Right forelimb (tissue), 1 donor: ENCODE measurements around the gene DLD.
"Not testable (repeated sequence)": the region's sequence is repeated elsewhere in the genome, so short reads cannot be mapped to it uniquely, and the experiment has no call there.

ENCODE experiments used
- DNase-seq: peaks from one replicate; pipeline ENCODE4 v3.0.0-alpha.2; 2018

The DLD gene

DNA sequence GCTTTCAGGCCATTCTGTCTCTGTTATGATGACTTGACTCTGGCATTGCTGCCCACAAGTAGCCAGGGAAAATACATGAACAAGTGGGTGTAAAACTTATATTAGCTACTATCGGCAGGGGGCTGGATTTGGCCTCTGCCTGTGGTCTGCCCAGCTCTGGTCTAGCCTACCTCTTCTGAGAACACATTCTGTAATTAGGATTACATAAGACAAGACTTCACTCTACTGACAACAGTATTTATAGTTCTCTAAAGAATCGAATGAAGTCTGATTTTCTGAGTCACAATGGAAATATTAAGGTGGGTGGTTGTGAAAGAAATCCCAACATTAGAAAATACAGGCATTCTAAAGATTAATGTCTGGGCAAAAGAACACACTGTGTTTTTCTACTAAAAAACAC, 55.5 kb downstream of the DLD start:
- DNase-seq: no peak

DNA sequence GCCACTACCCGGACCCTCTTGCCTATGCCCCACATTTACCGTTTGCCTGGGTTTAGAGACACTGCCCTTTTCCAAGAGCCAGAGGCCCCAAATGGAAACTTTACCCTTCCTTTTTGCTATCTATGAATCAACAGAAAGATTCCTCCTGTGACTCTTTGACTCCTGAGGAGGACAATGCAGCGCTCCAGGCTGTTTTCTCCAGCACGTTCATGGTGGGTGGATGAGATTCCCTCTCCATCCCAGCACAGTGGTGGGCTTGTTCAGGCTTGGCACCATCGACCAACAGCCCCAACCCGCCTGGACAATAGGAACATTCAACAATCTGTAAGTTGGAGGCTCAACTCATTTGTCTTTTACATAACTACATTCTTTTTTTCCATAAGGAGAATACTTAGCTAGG, 55.9 kb downstream of the DLD start:
- no peak for DNase-seq

DNA sequence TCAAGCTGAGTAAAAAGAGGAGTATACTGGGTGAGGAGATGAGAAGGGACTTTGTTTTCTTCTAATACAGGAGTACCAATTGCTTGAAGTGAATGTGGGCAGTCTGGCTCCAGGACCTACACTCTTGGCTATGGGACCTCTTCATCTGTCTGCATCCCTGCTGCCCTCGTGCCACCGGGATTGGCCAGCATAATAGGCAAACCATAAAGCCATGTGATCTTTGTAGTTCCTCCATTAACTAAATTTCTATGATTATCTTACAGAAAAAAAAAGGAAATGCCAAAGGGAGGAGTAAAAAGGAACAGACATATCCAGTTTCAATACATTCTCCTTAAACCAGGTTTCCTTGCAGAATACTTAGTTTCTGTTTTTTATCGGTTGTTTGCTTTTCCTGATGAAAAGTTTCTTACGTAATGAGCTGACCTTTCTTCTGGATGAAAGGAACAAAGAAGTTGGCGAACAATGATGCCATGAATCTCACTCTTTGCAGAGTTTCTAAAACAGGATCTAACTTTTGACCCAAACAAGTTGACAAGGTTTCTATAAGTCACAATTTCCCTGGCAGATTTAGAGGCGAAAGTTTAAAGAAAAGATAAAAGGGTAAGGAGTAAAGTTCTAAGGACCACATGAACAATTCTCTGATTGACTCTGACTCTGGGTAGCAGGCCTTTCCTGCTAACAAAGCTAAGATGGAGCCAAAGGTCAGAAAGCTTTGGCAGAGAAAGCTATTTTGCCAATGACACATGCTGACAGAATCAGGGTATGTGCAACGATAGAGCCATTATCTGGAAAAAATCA, 57.9 kb downstream of the DLD start:
- DNase-seq: no peak

DNA sequence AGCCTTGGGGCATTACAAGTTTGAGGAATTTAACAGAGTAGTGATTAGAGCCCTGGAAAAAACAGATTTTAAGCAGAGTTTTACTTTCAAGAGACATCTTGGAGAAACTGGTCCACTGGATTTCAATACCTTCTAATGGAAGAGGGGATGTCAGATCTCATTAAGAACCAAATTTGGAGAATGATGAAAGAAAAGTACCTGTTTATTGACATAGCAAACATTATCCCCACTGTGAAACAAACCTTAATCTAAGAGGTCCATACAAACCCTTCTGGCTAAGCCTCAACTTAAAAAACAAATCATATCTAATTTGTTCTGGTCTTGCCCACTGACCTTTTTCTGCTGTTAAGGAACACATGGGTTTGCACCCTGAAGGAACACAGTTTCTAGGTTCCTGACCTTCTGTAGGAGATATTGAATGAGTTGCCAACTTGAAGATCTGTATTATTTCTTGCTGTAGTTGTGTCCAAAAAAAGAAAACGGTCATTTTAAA, 58.5 kb downstream of the DLD start:
- DNase-seq: no peak

DNA sequence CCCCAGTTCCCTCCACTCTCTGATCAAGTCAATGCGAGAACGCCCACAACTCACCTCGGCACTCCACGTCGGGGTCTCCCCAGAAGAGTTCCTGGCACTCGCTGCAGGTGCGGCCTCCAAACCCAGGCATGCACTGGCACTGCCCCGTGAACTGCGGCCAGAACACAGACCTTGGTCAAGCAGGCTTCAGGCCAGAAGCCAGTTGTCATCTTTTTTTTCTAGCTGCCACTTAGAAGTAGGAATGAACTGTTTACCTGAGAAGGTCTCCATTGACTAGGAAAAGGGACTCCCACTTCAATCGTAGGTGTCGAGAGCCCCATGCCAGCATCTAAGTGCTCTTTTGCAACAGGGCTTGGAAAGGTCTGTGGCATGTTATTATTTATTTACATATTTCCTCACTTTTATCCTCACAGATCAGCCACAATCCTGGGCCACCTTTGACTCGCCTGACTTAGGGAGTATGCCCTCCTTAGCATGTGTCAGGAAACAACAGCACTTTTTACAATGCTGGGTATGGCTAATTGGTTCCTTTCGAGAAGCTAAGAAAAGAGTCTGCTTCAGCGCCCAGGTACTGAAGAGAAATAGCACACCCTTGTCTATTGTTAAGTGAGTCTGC, 60.3 kb downstream of the DLD start:
- no peak for DNase-seq

DNA sequence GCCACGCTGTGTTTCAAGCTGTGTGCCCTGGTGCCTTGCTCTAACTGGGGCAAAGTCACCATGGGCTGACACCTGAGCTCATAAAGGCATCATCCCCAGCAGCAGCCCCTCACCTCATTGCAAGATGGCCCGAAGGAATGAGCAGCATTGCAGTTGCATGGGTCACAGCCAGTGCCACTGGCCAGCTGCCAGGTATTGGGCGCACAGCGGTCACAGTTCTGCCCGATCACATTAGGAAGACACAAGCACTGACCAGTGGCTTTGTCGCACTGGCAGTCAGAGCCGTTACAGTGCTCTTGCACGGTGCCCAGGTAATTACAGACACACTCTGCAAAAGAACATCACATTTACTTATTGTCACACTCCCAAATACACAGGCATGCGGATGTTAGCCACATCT, 60.9 kb downstream of the DLD start:
- no peak for DNase-seq

DNA sequence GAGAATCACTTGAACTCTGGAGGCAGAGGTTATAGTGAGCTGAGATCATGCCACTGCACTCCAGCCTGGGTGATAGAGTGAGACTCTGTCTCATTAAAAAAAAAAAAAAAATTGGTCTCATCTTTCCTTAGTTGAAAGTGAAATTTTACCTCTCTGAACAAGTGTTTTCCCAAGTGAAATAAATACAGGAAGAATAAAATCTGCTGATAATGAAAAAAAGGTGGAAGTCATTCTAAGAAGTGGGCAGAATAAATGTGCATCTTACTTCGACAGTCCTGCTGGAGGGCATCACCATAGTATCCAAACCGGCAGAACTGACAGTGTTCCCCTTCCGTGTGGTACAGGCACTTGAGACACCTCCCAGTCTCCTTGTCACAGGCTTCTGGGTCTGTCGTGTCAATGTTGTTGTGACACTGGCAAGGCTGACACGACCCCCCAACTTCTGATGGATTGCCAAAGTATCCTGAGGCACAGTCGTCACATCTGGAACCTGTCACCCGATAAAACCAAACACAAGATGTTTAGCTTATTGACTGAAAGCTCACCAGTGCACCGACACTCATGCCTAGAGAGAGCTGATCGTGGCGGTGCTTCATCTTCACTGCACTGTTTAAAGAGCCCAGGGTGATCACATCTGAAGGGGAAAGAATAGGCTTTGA, 62.4 kb downstream of the DLD start:
- DNase-seq: no peak

DNA sequence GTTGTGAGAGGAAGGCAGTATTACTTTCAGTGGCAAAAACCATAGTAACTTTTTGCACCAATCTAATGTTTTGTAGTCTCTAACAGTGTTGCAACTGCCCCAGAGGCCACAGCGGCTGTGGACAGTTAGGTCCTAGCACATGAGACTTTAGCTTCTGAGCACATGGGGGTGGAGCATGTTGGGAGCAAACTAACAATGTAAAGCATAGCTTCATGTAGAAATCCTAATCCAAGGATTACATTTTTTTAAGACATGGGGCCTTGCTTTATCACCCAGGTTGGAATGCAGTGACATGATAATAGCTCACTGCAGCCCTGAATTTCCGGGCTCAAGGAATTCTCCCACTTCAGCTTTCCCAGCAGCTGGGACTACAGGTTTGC, 62.9 kb downstream of the DLD start:
- DNase-seq: no peak

DNA sequence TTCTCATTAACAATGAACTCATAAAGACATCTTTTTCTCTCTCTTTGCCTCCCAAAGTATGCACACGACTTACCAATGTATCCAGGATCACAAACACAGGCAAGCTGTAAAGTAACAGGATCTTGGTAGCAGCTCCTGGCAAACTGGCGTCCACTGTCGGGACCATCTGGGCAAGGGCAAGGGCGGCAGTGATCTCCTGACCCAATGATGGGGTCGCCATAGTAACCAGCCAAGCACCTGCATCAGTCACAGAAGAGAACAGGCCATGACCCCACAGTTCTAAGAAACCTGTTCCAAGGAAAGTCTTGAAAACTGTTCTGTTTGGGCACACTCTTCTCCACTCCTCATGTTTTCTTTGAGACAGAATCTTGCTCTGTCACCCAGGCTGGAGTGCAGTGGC, 64.4 kb downstream of the DLD start:
- no peak for DNase-seq

DNA sequence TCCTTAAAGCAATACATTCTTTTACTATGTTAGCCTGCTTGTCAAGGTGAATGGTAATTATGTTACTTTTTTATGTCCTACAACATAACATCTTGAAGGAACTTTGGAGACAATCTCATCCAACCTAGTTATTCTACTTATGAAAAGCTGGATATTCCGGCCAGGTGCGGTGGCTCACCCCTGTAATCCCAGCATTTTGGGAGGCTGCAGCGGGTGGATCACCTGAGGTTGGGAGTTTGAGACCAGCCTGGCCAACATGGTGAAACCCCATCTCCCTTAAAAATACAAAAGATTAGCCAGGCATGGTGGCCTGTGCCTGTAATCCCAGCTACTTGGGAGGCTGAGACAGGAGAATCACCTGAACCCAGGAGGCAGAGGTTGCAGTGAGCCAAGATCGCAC, 66.0 kb downstream of the DLD start:
- not testable (repeated sequence) for DNase-seq

DNA sequence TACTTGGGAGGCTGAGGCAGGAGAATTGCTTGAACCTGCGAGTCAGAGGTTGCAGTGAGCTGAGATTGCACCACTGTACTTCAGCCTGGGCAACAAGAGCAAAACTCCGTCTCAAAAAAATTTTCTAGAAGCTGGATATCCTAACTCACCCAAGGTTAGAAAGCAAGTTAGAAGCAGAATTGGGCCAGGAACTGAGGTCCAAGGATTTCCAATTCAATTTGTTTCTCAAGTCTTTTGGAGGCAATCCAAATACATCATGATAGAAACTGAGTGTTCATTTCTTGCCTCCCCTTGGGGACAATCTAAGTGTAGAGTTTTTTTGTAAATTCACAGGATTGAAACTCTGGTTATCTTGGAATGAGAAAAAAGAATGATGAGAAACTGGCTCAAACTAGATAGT, 66.5 kb downstream of the DLD start:
- no peak for DNase-seq

DNA sequence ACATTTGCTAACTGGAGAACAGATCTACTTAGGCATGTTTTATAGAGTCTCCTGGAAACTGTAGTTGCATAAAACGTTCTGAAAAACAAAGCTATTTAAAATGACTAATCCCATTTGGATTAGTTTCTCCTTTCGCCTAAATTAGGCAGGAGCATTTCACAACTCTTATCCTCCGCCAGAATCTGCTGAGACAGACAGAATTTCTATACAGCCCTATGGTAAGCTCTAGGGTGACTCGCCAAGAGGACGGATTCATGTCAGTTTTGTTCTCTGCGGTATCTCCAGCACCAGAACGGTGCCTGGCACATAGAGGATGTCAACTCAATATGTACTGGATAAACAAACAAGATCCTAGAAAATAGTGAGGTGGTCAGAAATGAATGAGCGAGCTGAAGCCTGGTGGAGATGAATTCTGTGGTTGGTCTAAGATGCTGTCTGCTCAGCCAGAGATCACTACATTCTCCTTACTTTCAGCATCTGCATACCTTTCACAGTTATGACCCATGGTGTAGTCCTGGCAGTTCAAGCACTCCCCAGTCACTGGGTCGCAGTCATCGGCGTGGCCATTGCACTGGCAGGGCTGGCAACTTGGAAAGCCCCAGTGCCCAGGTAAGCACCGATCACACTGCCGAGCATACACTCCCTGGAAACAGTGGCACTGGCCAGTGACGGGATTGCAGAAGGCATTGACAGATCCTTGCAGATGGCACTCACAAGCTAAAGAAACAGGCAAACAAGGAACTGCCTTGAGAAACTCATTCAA, 68.0 kb downstream of the DLD start:
- DNase-seq: no peak

DNA sequence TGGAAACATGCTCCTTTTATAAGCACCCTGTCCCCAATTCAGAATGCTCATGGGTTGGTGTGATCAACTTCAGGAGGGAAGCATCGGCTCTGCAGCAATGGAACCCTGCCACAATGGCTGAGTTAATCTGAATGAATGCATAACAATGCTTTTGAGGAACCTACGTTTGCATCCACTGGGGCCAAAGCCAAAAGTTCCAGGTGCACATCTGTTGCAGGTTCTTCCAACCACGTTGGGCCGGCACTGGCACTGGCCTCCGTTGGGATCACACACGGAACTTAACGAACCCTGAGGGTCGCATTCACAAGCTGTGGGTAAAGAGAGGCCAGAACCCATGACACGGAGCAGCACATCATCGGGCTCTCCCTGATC, 68.5 kb downstream of the DLD start:
- DNase-seq: no peak

DNA sequence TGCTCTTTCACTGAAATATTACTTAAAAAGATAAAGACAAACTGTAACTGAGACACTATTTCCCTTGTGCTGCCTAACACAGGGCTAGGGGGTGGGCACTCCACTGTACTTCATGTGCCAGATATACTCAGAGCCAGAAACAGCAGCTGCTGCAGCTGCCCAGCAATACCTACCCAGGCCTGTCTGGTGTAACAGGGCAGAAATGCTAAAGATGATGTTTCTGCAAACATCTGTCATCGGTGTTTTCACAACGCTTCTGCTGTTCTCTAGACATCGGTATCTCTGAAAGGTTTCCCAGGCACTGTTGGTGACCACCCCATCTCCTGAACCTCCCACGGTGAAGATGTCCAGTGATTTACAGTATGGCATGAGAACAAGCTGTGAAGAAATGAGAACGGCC, 69.3 kb downstream of the DLD start:
- no peak for DNase-seq

DNA sequence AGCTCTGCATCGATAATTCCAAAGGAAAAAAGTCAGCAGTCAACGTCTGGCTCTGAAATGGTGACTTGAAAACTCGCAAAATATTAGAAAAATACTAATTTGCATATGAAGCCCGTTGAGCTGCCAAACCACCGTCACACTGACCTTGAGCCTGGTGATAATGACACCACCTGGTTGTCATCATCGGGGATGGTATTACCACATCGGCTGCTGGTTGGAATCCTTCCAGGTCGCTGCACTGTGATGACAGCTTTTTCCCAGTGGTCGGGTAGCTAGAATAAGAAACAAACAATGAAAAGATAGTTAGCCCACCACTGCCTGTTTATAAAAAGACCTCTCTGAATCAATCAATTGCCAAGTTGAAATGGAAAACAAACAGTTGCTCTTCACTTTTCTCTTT, 70.4 kb downstream of the DLD start:
- no peak for DNase-seq

DNA sequence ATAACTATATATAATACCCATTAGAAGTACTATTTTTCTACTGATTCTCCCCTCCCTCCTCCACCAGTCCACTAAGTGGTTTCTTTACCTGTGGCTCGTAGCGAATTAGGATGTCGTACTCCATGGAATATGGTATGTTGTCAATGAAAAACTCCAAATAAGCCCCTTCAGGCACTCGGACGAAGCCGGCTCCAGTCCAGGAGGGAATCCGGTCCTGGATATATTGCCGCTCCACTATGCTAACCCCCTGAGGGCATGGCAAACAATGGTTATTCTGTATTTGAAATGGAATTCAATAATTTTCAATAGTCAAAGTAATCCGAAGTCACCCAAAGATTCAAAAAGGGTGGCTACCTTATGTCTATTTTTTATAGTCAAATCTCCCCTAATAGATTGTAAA, 71.8 kb downstream of the DLD start:
- no peak for DNase-seq

DNA sequence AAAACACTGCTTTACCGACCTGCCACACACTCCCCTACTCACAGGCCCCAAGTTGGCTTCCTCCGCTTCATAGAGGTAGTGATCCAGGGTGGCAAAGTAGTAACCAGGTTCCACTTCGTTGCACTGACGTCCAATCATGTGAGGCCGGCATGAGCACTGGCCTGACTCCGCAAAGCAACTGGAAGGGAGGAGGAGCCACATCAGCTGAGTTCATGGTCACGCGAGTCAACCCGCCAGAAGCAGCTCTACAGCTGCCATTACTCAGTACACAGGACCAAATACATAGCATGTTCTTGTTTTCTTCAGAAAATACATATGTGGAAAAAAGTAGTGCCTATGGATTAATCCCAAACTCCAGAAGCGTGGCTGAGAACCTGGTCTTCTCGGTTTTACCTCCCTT, 73.5 kb downstream of the DLD start:
- DNase-seq: no peak

DNA sequence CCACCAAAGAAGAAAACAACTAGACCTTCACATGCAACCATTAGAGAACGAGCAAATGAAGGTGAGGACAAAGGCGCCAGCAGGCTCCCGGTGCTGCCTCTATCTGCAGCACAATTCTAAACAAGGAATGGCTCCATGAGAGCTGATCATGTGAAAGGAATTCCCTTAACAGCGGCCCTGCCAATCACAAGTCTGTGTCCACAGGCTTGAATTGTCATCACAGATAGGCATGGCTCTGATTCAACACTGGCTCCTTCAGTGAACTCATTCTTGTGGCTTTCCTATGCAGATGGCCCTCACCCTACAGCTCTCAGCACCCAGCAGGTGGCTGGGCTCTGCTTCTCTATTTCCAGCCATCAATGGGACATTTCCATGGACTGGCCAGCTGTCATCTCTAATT, 75.7 kb downstream of the DLD start:
- DNase-seq: no peak

DNA sequence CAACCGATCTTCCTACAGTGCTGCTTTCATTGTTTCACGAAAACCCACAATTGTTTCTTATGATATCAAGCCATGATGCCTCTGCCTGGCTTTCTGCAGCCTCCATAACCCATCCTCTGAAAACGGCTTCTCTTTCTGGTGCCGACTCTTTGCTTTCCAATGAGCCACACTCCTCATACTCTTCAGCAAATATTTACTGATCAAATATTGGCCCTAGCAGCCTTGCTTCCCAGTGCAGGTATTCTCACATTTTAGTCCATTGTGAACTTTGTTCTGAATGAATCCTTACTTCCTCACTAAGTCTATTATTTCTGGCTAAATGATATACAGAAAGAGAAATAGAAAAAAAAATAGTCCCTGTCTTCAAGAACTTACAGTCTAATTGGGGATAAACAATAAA, 76.4 kb downstream of the DLD start:
- DNase-seq: no peak

DNA sequence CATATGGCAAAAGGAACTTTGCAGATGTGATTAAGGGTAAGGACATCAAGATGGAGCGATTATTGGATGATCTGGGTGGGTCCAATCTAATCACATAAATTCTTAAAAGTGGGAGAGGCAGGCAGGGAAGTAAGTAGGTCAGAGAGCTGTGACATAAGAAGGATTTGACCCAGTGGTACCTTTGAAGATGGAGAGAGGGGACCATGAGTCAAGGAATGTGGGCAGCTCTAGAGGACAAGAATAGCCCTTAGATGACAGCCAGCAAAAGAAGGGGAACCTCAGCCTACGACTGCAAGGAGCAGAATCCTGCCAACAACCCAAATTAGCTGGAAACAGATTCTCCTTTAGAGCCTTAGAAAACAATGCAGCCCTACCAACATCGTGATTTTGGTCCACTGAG, 77.5 kb downstream of the DLD start:
- DNase-seq: no peak

DNA sequence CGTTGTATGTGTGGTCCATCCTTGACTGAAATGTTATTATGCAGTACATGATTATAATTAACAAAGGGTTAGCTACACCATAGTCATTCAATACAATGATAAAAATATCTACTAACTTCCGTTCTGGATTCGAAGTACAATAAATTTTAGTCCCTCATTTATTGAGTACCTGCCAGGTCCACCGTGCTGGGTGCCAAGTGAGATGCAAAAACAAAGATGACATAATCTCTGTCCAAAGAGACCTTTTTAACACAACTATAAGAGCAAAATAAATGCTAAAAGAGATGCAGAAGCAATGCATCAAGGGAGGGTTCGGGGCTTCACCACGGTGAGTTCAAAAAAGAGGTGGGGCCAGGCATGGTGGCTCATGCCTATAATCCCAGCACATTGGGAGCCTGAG, 78.9 kb downstream of the DLD start:
- no peak for DNase-seq
